Measurements from ENCODE around the gene UBE2L3. TPM values are rescaled to one million over a fixed set of nuclear protein-coding genes. Genes with fewer than 3 reads are reported as not detected.

Gene UBE2L3
- total and polyA plus RNA-seq, 10 of the 15 experiments (the other 5 are each of a cell fraction or from before 2014, with no cell fraction given) = 55.7 to 168 (median 113) TPM

GRCh38 chr22:21646608-21647590, 79.4 kb downstream of the UBE2L3 start:
- H3K4me3 ChIP-seq = no peak overlapping the region
- TF ChIP-seq YY1 (IDR thresholded peaks at IDR 0.05; ENCODE audit: low read depth, low read length) (peak; percentile 83), RELB (IDR thresholded peaks at IDR 0.05; ENCODE audit: low read depth) (no peak), E4F1 (IDR thresholded peaks at IDR 0.05; ENCODE audit: borderline replicate concordance, partially characterized antibody) (no peak), SRF (IDR thresholded peaks at IDR 0.05; ENCODE audit: low read depth in 2 of 2, low read length in 2 of 2) (0 out of 4 replicates have a peak, but pooled peaks of 1 of the 2 experiments have one; percentile 44), POLR2AphosphoS5 (IDR thresholded peaks at IDR 0.05; ENCODE audit: low read length) (no peak), IRF3 (IDR thresholded peaks at IDR 0.05) (no peak)
- TF ChIP-seq, protein P1, sequence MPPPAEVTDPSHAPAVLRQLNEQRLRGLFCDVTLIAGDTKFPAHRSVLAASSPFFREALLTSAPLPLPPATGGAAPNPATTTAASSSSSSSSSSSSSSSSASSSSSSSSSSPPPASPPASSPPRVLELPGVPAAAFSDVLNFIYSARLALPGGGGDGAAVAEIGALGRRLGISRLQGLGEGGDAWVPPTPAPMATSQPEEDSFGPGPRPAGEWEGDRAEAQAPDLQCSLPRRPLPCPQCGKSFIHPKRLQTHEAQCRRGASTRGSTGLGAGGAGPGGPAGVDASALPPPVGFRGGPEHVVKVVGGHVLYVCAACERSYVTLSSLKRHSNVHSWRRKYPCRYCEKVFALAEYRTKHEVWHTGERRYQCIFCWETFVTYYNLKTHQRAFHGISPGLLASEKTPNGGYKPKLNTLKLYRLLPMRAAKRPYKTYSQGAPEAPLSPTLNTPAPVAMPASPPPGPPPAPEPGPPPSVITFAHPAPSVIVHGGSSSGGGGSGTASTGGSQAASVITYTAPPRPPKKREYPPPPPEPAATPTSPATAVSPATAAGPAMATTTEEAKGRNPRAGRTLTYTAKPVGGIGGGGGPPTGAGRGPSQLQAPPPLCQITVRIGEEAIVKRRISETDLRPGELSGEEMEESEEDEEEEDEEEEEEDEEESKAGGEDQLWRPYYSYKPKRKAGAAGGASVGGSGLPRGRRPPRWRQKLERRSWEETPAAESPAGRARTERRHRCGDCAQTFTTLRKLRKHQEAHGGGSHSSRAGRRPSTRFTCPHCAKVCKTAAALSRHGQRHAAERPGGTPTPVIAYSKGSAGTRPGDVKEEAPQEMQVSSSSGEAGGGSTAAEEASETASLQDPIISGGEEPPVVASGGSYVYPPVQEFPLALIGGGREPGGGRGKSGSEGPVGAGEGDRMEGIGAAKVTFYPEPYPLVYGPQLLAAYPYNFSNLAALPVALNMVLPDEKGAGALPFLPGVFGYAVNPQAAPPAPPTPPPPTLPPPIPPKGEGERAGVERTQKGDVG (CRISPR knock-in tag; IDR thresholded peaks at IDR 0.05) = no peak
- TF ChIP-seq, protein P2, sequence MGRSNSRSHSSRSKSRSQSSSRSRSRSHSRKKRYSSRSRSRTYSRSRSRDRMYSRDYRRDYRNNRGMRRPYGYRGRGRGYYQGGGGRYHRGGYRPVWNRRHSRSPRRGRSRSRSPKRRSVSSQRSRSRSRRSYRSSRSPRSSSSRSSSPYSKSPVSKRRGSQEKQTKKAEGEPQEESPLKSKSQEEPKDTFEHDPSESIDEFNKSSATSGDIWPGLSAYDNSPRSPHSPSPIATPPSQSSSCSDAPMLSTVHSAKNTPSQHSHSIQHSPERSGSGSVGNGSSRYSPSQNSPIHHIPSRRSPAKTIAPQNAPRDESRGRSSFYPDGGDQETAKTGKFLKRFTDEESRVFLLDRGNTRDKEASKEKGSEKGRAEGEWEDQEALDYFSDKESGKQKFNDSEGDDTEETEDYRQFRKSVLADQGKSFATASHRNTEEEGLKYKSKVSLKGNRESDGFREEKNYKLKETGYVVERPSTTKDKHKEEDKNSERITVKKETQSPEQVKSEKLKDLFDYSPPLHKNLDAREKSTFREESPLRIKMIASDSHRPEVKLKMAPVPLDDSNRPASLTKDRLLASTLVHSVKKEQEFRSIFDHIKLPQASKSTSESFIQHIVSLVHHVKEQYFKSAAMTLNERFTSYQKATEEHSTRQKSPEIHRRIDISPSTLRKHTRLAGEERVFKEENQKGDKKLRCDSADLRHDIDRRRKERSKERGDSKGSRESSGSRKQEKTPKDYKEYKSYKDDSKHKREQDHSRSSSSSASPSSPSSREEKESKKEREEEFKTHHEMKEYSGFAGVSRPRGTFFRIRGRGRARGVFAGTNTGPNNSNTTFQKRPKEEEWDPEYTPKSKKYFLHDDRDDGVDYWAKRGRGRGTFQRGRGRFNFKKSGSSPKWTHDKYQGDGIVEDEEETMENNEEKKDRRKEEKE (IDR thresholded peaks at IDR 0.05) = no peak

More at GRCh38 chr22:21646608-21647590, 79.4 kb downstream of the UBE2L3 start:
- ATAC-seq (peak; percentile 36), FAIRE-seq (peak; percentile 97), DNase-seq (ENCODE audit: low read depth, low spot score) (peak; percentile 52)
- SMC1A ChIA-PET (ENCODE audit: uncharacterized antibody, unreplicated experiment) = interaction anchor here (0.7 to 3.0 kb wide), 13 partner anchors 9 to 306 kb away, joined by 3 to 23 read pairs (median 4); partner anchors contain the start of genes PPIL2, PPM1F and YDJC
- RAD21 ChIA-PET (ENCODE audit: unreplicated experiment) = interaction anchor here (0.6 to 3.6 kb wide), 13 partner anchors 10 to 547 kb away, joined by 3 to 19 read pairs (median 3); partner anchors contain the start of genes CCDC116, PPIL2, PPM1F and YDJC
- peak overlapping the region; percentile 65 for H2AFZ ChIP-seq (ENCODE audit: control insufficient read depth, low read depth, low read length)
- peaks cover 12% of the 10 kb centered on the region for H3K4me1 ChIP-seq (ENCODE audit: control insufficient read depth, insufficient read depth, low read length)
- H3K9ac ChIP-seq (ENCODE audit: control insufficient read depth, insufficient read depth, low read length) = no peak overlapping the region
- H3K27ac ChIP-seq (ENCODE audit: control insufficient read depth, insufficient read depth) = no peak overlapping the region
- intact Hi-C loops (cut with micrococcal nuclease; ENCODE audit: unreplicated experiment) = loop anchor here (10.0 kb wide), 1 partner anchor 62 kb away; no protein-coding TSS in a partner anchor
- H3K36me3 ChIP-seq (ENCODE audit: control insufficient read depth in 2 of 2, insufficient read depth in 2 of 2, low read length in 1 of 2) = peaks cover 3 to 6% of the 10 kb centered on the region in 2 experiments
- POLR2A ChIA-PET = interaction anchor here (0.6 to 1.1 kb wide), 3 partner anchors 19 to 60 kb away, joined by 3 to 5 read pairs (median 5); partner anchors contain the start of gene PPIL2
- H3K9me3 ChIP-seq (replicated peaks; ENCODE audit: control insufficient read depth, insufficient read depth, low read length) = no peaks in the 10 kb centered on the region
- in situ Hi-C loops (cut with MboI) = no loop called here
- 47% methylated on average over 14 of the region's 14 CpGs for WGBS (ENCODE audit: insufficient coverage, insufficient replicate concordance, low lambda C conversion rate, missing lambda C conversion rate)
- BruUV-seq (replicated peaks) = no TSS peak
- peaks cover 26% of the 10 kb centered on the region for H3K79me2 ChIP-seq (ENCODE audit: control insufficient read depth, insufficient read depth, low read length)
- CTCF ChIA-PET = interaction anchor here (0.6 to 3.0 kb wide), 25 partner anchors 9 to 793 kb away, joined by 3 to 60 read pairs (median 4); partner anchors contain the start of genes PPIL2, PPM1F and YDJC
- H4K20me1 ChIP-seq (ENCODE audit: control insufficient read depth, insufficient read depth) = peaks cover 4% of the 10 kb centered on the region; the same call in 1 of the 2 replicates
- H3K27me3 ChIP-seq (replicated peaks in 1 of 2; ENCODE audit: control insufficient read depth in 2 of 2, insufficient read depth in 2 of 2, low read length in 1 of 2) = no peaks in the 10 kb centered on the region
- 0 out of 2 replicates have a peak overlapping the region, but pooled peaks have one; percentile 17 for H3K4me2 ChIP-seq (ENCODE audit: control insufficient read depth, insufficient read depth)
